GM12878 (cell line): ENCODE data around the gene PRDM16. TPM values are rescaled to one million over a fixed set of nuclear protein-coding genes. Genes with fewer than 3 reads are reported as not detected.

Experiments used
- ATAC-seq: fragments of 200-7000 bp; cut with Tn5 transposase; 3 replicates; pipeline ENCODE4 v1.9.1; 2020; ENCODE audit warnings: mild to moderate bottlenecking, moderate library complexity
- BruUV-seq: library from RNA; stranded (reverse); fragments of 400-500 nt; replicated peaks from 2 replicates; lab custom pipeline; 2021; lab: Mats Ljungman, UMichigan
- CTCF ChIA-PET: fragments of 300-600 bp; sonication (Branson Sonifier 250); formaldehyde crosslinking; extraction: SDS; loops from one replicate; lab custom pipeline; 2021; ENCODE audit warnings: inconsistent platforms; lab: Yijun Ruan, JAX
- POLR2A ChIA-PET: fragments of 350-600 bp; formaldehyde crosslinking; extraction: SDS; loops from one replicate; lab custom pipeline; 2021; ENCODE audit warnings: inconsistent platforms; lab: Charles Lee
- RAD21 ChIA-PET: fragments of 300-600 bp; sonication (Branson Sonifier 250); formaldehyde crosslinking; loops from one replicate; lab custom pipeline; 2023; ENCODE audit warnings: antibody characterized with exemption; ENCODE audit not compliant: unreplicated experiment; lab: Charles Lee
- SMC1A ChIA-PET: fragments of 300-600 bp; sonication (Branson Sonifier 250); formaldehyde crosslinking; loops from one replicate; lab custom pipeline; 2023; ENCODE audit not compliant: unreplicated experiment, uncharacterized antibody; lab: Charles Lee
- DNase-seq: peaks from one replicate; pipeline ENCODE4 v3.0.0-alpha.2; 2011; ENCODE audit warnings: low read depth, low spot score
- FAIRE-seq: peaks from 3 replicates; lab custom pipeline; 2011; peaks lifted over from hg19 to GRCh38; lab: Jason Lieb, UNC
- H2AFZ ChIP-seq: 2 replicates; pipeline ENCODE4 v1.6.0; 2011; ENCODE audit warnings: low read depth, low read length, control low read depth; ENCODE audit not compliant: control insufficient read depth
- H3K27ac ChIP-seq: 2 replicates; pipeline ENCODE4 v1.5.1; 2011; ENCODE audit warnings: control low read depth; ENCODE audit not compliant: control insufficient read depth, insufficient read depth
- H3K27me3 ChIP-seq, 2 experiments: replicated peaks in 1 of 2; 2 replicates each; pipeline versions ENCODE4 v1.6.0 to v1.6.1; 2011; ENCODE audit warnings: low read length in 1 of 2; ENCODE audit not compliant: control insufficient read depth in 2 of 2, insufficient read depth in 2 of 2
- H3K36me3 ChIP-seq, 2 experiments: 2 replicates each; pipeline ENCODE4 v1.5.1; 2011; ENCODE audit warnings: low read length in 1 of 2; ENCODE audit not compliant: control insufficient read depth in 2 of 2, insufficient read depth in 2 of 2
- H3K4me1 ChIP-seq: 2 replicates; pipeline ENCODE4 v1.6.1; 2011; ENCODE audit warnings: mild to moderate bottlenecking, low read length, moderate library complexity, mixed read lengths; ENCODE audit not compliant: control insufficient read depth, insufficient read depth
- H3K4me2 ChIP-seq: 2 replicates; pipeline ENCODE4 v1.6.0; 2011; ENCODE audit warnings: control low read depth; ENCODE audit not compliant: control insufficient read depth, insufficient read depth
- H3K4me3 ChIP-seq: fragments of 200-600 bp; sonication (generic); 2 replicates; pipeline ENCODE4 v1.5.1; 2016
- H3K79me2 ChIP-seq: 2 replicates; pipeline ENCODE4 v1.6.0; 2011; ENCODE audit warnings: low read length; ENCODE audit not compliant: control insufficient read depth, insufficient read depth
- H3K9ac ChIP-seq: 2 replicates; pipeline ENCODE4 v1.8.0; 2011; ENCODE audit warnings: low read length, control low read depth, mixed read lengths; ENCODE audit not compliant: control insufficient read depth, insufficient read depth
- H3K9me3 ChIP-seq: replicated peaks from 3 replicates; pipeline ENCODE4 v1.5.1; 2011; ENCODE audit warnings: mild to moderate bottlenecking, low read length; ENCODE audit not compliant: control insufficient read depth, insufficient read depth
- H4K20me1 ChIP-seq: 2 replicates; pipeline ENCODE4 v1.6.0; 2011; ENCODE audit not compliant: control insufficient read depth, insufficient read depth
- BHLHE40 ChIP-seq, 2 experiments: fragments of 450-650 bp in 1 of 2; IDR thresholded peaks; 2 replicates each; pipeline ENCODE4 v1.6.1; 2011 to 2017; ENCODE audit warnings: low read depth in 2 of 2, borderline replicate concordance in 1 of 2, improper control_type of control experiment in 1 of 2, low read length in 1 of 2, mild to moderate bottlenecking in 1 of 2
- CEBPB ChIP-seq, 2 experiments: fragments of 150-350 bp in 1 of 2; IDR thresholded peaks; 2 replicates each; pipeline ENCODE4 v1.6.1; 2012 to 2014; ENCODE audit warnings: low read depth in 2 of 2, low read length in 2 of 2, borderline replicate concordance in 1 of 2, inconsistent platforms in 1 of 2
- HCFC1 ChIP-seq: fragments of 150-350 bp; IDR thresholded peaks from 2 replicates; pipeline ENCODE4 v1.6.1; 2014; ENCODE audit warnings: low read length
- NR2F1 ChIP-seq: fragments of 450-650 bp; conservative IDR thresholded peaks from 2 replicates; pipeline ENCODE4 v1.6.1; 2017; ENCODE audit warnings: mild to moderate bottlenecking
- SMC3 ChIP-seq: IDR thresholded peaks from 2 replicates; pipeline ENCODE4 v1.6.1; 2011; ENCODE audit warnings: low read length, improper control_type of control experiment, borderline replicate concordance
- SREBF1 ChIP-seq: IDR thresholded peaks from 2 replicates; pipeline ENCODE4 v1.6.1; 2012; ENCODE audit warnings: mild to moderate bottlenecking, low read length
- TARDBP ChIP-seq: IDR thresholded peaks from 2 replicates; pipeline ENCODE4 v1.6.1; 2016; ENCODE audit warnings: borderline replicate concordance
- ZNF207 ChIP-seq: fragments of 450-650 bp; IDR thresholded peaks from 2 replicates; pipeline ENCODE4 v1.6.1; 2014; ENCODE audit warnings: antibody characterized with exemption, mild to moderate bottlenecking, borderline replicate concordance
- in situ Hi-C: fragments of 300-500 bp; cut with MboI; formaldehyde crosslinking; loops from 9 replicates; pipeline ENCODE4 v1.14.3; 2018; ENCODE audit warnings: mixed read lengths
- intact Hi-C: fragments of 100-400 bp; cut with micrococcal nuclease; formaldehyde crosslinking; loops from one replicate; pipeline ENCODE4 v1.14.2; 2022; ENCODE audit not compliant: unreplicated experiment
- polyA plus RNA-seq, 11 experiments: library from polyadenylated mRNA; depleted of rRNA in 4 of 11; unstranded in 6 of 11; stranded (reverse) in 5 of 11; fragments of >200 nt; fragmentation: Nextera tagmentation in 4 of 11; fragmentation: Illumina TruSeq in 1 of 11; extraction: Ambion mirVana in 4 of 11; extraction: Trizol in 1 of 11; gene quantifications; 1 replicate in 1 of 11; 2 replicates in 10 of 11; pipeline versions ENCODE4 v1.2.1 to v1.2.3, GENCODE V29; 2011 to 2016; ENCODE audit warnings: inconsistent platforms in 2 of 11, missing spikeins in 2 of 11, low read depth in 1 of 11
- total RNA-seq, 4 experiments: library from RNA; depleted of rRNA in 3 of 4; stranded (reverse); fragments of >200 nt in 3 of 4; fragmentation: Illumina TruSeq in 1 of 4; extraction: Trizol in 1 of 4; gene quantifications; 2 replicates each; pipeline versions ENCODE4 v1.2.1 to v1.2.3, GENCODE V29; 2013 to 2021
- TF ChIP-seq, protein P1 (sequence below): fragments of 450-650 bp; formaldehyde crosslinking; IDR thresholded peaks from 2 replicates; pipeline ENCODE4 v1.4.0; 2020; ENCODE audit warnings: mild to moderate bottlenecking, moderate library complexity
- TF ChIP-seq, protein P2 (sequence below): fragments of 450-650 bp; IDR thresholded peaks from 2 replicates; pipeline ENCODE4 v1.6.1; 2016; ENCODE audit warnings: mild to moderate bottlenecking, moderate library complexity, borderline replicate concordance
- TF ChIP-seq, protein P3 (sequence below): fragments of 150-350 bp; IDR thresholded peaks from 2 replicates; pipeline ENCODE4 v1.6.1; 2014; ENCODE audit warnings: mild to moderate bottlenecking, low read depth, low read length

The PRDM16 gene
- total and polyA plus RNA-seq, 10 of the 15 experiments (the other 5 are each of a cell fraction or from before 2014, with no cell fraction given) = 0.03 TPM; not detected in 9

DNA sequence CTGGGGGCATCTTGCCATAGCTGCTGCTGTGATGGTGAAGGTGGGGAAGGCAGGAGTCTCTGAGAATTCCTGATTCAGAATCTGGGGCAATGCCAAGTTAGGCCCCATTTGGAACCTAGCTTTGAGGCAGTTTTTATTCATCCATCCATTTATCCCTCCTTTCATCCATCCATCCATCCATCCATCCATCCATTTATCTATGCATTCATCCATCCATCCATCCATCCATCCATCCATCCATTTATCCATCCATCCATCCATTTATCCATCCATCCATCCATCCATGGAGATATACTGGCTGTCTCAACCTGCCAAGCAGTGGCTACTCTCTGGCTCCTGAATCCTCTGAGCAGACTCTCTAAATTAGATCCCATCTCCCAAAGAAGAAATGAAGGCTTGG, 83.1 kb downstream of the PRDM16 start:
- intact Hi-C loops = no loop called here
- Histone ChIP-seq H3K9ac (no peak overlapping the region), H3K27ac (no peak overlapping the region), H2AFZ (no peak overlapping the region), H3K4me2 (no peak overlapping the region), H3K4me1 (no peaks in the 10 kb centered on the region), H4K20me1 (no peaks in the 10 kb centered on the region), H3K36me3 (no peaks in the 10 kb centered on the region), H3K4me3 (no peak overlapping the region), H3K27me3 (no peaks in the 10 kb centered on the region), H3K9me3 (no peaks in the 10 kb centered on the region), H3K79me2 (no peaks in the 10 kb centered on the region)
- no peak for ATAC-seq
- SMC1A ChIA-PET = no interaction called here
- POLR2A ChIA-PET = no interaction called here
- no TSS peak for BruUV-seq
- FAIRE-seq = no peak
- no peak for DNase-seq
- CTCF ChIA-PET = no interaction called here
- RAD21 ChIA-PET = no interaction called here
- in situ Hi-C loops = no loop called here
- no peak for TF ChIP-seq HCFC1
- TF ChIP-seq, protein P1, sequence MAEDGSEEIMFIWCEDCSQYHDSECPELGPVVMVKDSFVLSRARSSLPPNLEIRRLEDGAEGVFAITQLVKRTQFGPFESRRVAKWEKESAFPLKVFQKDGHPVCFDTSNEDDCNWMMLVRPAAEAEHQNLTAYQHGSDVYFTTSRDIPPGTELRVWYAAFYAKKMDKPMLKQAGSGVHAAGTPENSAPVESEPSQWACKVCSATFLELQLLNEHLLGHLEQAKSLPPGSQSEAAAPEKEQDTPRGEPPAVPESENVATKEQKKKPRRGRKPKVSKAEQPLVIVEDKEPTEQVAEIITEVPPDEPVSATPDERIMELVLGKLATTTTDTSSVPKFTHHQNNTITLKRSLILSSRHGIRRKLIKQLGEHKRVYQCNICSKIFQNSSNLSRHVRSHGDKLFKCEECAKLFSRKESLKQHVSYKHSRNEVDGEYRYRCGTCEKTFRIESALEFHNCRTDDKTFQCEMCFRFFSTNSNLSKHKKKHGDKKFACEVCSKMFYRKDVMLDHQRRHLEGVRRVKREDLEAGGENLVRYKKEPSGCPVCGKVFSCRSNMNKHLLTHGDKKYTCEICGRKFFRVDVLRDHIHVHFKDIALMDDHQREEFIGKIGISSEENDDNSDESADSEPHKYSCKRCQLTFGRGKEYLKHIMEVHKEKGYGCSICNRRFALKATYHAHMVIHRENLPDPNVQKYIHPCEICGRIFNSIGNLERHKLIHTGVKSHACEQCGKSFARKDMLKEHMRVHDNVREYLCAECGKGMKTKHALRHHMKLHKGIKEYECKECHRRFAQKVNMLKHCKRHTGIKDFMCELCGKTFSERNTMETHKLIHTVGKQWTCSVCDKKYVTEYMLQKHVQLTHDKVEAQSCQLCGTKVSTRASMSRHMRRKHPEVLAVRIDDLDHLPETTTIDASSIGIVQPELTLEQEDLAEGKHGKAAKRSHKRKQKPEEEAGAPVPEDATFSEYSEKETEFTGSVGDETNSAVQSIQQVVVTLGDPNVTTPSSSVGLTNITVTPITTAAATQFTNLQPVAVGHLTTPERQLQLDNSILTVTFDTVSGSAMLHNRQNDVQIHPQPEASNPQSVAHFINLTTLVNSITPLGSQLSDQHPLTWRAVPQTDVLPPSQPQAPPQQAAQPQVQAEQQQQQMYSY (CRISPR knock-in tag) = no peak
- TF ChIP-seq NR2F1 = no peak
- TF ChIP-seq SREBF1 = no peak
- TF ChIP-seq, protein P2, sequence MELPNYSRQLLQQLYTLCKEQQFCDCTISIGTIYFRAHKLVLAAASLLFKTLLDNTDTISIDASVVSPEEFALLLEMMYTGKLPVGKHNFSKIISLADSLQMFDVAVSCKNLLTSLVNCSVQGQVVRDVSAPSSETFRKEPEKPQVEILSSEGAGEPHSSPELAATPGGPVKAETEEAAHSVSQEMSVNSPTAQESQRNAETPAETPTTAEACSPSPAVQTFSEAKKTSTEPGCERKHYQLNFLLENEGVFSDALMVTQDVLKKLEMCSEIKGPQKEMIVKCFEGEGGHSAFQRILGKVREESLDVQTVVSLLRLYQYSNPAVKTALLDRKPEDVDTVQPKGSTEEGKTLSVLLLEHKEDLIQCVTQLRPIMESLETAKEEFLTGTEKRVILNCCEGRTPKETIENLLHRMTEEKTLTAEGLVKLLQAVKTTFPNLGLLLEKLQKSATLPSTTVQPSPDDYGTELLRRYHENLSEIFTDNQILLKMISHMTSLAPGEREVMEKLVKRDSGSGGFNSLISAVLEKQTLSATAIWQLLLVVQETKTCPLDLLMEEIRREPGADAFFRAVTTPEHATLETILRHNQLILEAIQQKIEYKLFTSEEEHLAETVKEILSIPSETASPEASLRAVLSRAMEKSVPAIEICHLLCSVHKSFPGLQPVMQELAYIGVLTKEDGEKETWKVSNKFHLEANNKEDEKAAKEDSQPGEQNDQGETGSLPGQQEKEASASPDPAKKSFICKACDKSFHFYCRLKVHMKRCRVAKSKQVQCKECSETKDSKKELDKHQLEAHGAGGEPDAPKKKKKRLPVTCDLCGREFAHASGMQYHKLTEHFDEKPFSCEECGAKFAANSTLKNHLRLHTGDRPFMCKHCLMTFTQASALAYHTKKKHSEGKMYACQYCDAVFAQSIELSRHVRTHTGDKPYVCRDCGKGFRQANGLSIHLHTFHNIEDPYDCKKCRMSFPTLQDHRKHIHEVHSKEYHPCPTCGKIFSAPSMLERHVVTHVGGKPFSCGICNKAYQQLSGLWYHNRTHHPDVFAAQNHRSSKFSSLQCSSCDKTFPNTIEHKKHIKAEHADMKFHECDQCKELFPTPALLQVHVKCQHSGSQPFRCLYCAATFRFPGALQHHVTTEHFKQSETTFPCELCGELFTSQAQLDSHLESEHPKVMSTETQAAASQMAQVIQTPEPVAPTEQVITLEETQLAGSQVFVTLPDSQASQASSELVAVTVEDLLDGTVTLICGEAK = no peak
- TF ChIP-seq, protein P3, sequence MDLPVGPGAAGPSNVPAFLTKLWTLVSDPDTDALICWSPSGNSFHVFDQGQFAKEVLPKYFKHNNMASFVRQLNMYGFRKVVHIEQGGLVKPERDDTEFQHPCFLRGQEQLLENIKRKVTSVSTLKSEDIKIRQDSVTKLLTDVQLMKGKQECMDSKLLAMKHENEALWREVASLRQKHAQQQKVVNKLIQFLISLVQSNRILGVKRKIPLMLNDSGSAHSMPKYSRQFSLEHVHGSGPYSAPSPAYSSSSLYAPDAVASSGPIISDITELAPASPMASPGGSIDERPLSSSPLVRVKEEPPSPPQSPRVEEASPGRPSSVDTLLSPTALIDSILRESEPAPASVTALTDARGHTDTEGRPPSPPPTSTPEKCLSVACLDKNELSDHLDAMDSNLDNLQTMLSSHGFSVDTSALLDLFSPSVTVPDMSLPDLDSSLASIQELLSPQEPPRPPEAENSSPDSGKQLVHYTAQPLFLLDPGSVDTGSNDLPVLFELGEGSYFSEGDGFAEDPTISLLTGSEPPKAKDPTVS = no peak
- no peak for TF ChIP-seq BHLHE40 (IDR thresholded peaks at IDR 0.05; ENCODE audit: borderline replicate concordance in 1 of 2, low read depth in 2 of 2, low read length in 1 of 2)
- TF ChIP-seq CEBPB (IDR thresholded peaks at IDR 0.05; ENCODE audit: borderline replicate concordance in 1 of 2, low read depth in 2 of 2, low read length in 2 of 2) = no peak
- TF ChIP-seq TARDBP = no peak
- TF ChIP-seq SMC3 = no peak
- no peak for TF ChIP-seq ZNF207
